Measurements from ENCODE around the gene DLG2.

DNA sequence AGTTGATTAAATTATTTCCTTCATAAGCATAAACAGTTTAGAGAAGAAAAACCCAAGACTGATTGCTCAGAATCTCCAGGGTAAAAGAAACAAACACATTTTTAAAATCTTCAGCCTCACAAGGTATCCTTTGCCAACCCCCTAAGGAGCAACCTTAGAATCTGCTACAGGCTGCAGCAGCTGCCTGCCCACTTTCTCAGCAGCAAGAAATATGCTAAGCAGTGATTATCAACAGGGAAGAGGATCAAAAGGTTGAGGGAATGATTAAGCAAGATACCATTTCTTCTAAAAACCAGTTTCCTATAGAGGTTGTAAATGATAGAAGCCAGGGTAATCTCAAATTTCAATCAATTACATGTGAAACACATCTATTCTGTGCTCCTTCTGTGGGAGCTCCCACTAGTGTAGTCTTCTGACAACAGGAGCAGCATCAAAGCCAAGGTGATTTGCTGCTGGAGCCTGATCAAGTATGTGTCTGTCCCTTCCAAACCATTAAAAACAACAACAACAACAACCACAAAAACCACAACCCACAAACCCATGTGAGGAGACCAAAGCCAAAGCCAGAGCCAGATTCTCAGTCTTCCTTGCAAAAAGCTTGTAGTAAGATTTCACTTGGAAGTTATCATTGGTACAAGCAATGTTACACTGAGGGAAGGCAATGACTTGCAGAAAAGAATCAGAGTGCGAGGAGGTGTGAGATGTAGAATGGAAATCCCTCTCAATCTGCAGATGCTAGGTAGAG, 761.2 kb downstream of the DLG2 start:
- TF ChIP-seq, protein P1, sequence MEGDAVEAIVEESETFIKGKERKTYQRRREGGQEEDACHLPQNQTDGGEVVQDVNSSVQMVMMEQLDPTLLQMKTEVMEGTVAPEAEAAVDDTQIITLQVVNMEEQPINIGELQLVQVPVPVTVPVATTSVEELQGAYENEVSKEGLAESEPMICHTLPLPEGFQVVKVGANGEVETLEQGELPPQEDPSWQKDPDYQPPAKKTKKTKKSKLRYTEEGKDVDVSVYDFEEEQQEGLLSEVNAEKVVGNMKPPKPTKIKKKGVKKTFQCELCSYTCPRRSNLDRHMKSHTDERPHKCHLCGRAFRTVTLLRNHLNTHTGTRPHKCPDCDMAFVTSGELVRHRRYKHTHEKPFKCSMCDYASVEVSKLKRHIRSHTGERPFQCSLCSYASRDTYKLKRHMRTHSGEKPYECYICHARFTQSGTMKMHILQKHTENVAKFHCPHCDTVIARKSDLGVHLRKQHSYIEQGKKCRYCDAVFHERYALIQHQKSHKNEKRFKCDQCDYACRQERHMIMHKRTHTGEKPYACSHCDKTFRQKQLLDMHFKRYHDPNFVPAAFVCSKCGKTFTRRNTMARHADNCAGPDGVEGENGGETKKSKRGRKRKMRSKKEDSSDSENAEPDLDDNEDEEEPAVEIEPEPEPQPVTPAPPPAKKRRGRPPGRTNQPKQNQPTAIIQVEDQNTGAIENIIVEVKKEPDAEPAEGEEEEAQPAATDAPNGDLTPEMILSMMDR (IDR thresholded peaks at IDR 0.05; ENCODE audit: low read depth, low read length, poor library complexity, severe bottlenecking): no peak
- no peak for TF ChIP-seq EZH2phosphoT487 (IDR thresholded peaks at IDR 0.05; ENCODE audit: borderline replicate concordance, low read length)

Measured in DOHH2 (cell line).